WTC11 (cell line): Measurements from ENCODE around the gene CHMP2B. TPM values are rescaled to one million over a fixed set of nuclear protein-coding genes. Genes with fewer than 3 reads are reported as not detected.

Experiments used
- ATAC-seq: fragments of 200-7000 bp; cut with Tn5 transposase; 2 replicates; pipeline ENCODE4 v1.10.0; 2021; ENCODE audit warnings: mild to moderate bottlenecking, moderate library complexity
- CTCF ChIA-PET: fragments of 300-600 bp; sonication (Branson Sonifier 250); formaldehyde crosslinking; loops from one replicate; lab custom pipeline; 2021; ENCODE audit warnings: antibody characterized with exemption; lab: Charles Lee
- POLR2A ChIA-PET: fragments of 350-600 bp; sonication (Branson Sonifier 250); formaldehyde crosslinking; loops from one replicate; lab custom pipeline; 2021; ENCODE audit warnings: antibody characterized with exemption; lab: Charles Lee
- DNase-seq: peaks from one replicate; pipeline ENCODE4 v3.0.0; 2021; ENCODE audit warnings: low spot score
- H3K27ac Mint-ChIP-seq: 2 replicates; pipeline ENCODE4 v1.8.0; 2021; ENCODE audit warnings: mixed read lengths
- H3K27me3 Mint-ChIP-seq: 2 replicates; pipeline ENCODE4 v1.8.0; 2021; ENCODE audit warnings: low read depth, mild to moderate bottlenecking, moderate library complexity, mixed read lengths
- H3K36me3 Mint-ChIP-seq: 2 replicates; pipeline ENCODE4 v1.8.0; 2021; ENCODE audit warnings: mixed read lengths
- H3K4me1 Mint-ChIP-seq: 2 replicates; pipeline ENCODE4 v1.8.0; 2022; ENCODE audit warnings: mixed read lengths
- H3K4me3 Mint-ChIP-seq: 2 replicates; pipeline ENCODE4 v1.8.0; 2021; ENCODE audit warnings: mild to moderate bottlenecking, moderate library complexity, mixed read lengths
- H3K9me3 Mint-ChIP-seq: 2 replicates; pipeline ENCODE4 v1.8.0; 2021; ENCODE audit warnings: mixed read lengths
- ATF3 ChIP-seq: sonication (generic); formaldehyde crosslinking; conservative IDR thresholded peaks from 2 replicates; pipeline ENCODE4 v1.8.1; 2022; ENCODE audit warnings: mild to moderate bottlenecking, missing genetic modification reagents
- CDX4 ChIP-seq: fragments of 250-450 bp; sonication (Bioruptor Pico); IDR thresholded peaks from 2 replicates; pipeline ENCODE4 v1.9.0; 2021; ENCODE audit warnings: moderate library complexity, mild to moderate bottlenecking, inconsistent platforms, borderline replicate concordance
- CREM ChIP-seq: sonication (generic); formaldehyde crosslinking; IDR thresholded peaks from 2 replicates; pipeline ENCODE4 v1.8.1; 2022; ENCODE audit warnings: mild to moderate bottlenecking, missing genetic modification reagents, moderate library complexity
- CTCF ChIP-seq: fragments of 200-600 bp; IDR thresholded peaks from 2 replicates; pipeline ENCODE4 v1.8.0; 2022; ENCODE audit warnings: antibody characterized with exemption
- E2F4 ChIP-seq: sonication (generic); formaldehyde crosslinking; IDR thresholded peaks from 2 replicates; pipeline ENCODE4 v1.8.1; 2022; ENCODE audit warnings: low read depth, mild to moderate bottlenecking, moderate library complexity, missing genetic modification reagents, borderline replicate concordance
- ESRRA ChIP-seq: sonication (generic); formaldehyde crosslinking; IDR thresholded peaks from 2 replicates; pipeline ENCODE4 v1.8.1; 2022; ENCODE audit warnings: mild to moderate bottlenecking, missing genetic modification reagents, borderline replicate concordance
- FOXP4 ChIP-seq: sonication (generic); formaldehyde crosslinking; IDR thresholded peaks from 2 replicates; pipeline ENCODE4 v1.8.0; 2022; ENCODE audit warnings: mild to moderate bottlenecking, missing genetic modification reagents
- GABPB1 ChIP-seq: sonication (generic); formaldehyde crosslinking; IDR thresholded peaks from 2 replicates; pipeline ENCODE4 v1.8.1; 2023; ENCODE audit warnings: mild to moderate bottlenecking, missing genetic modification reagents
- GRHL2 ChIP-seq: fragments of 250-450 bp; sonication (Bioruptor Pico); IDR thresholded peaks from 2 replicates; pipeline ENCODE4 v1.8.0; 2022; ENCODE audit warnings: mild to moderate bottlenecking, moderate library complexity; ENCODE audit not compliant: insufficient replicate concordance, severe bottlenecking
- HMGA2 ChIP-seq: fragments of 250-450 bp; sonication (Bioruptor Pico); IDR thresholded peaks from 2 replicates; pipeline ENCODE4 v1.4.0; 2021; ENCODE audit warnings: mild to moderate bottlenecking, moderate library complexity
- JAZF1 ChIP-seq: fragments of 250-450 bp; sonication (Bioruptor Pico); IDR thresholded peaks from 2 replicates; pipeline ENCODE4 v1.9.0; 2021; ENCODE audit warnings: moderate library complexity, mild to moderate bottlenecking, inconsistent platforms
- JUN ChIP-seq: sonication (generic); formaldehyde crosslinking; IDR thresholded peaks from 2 replicates; pipeline ENCODE4 v1.8.0; 2023; ENCODE audit warnings: mild to moderate bottlenecking, missing genetic modification reagents
- KAT7 ChIP-seq: sonication (generic); formaldehyde crosslinking; IDR thresholded peaks from 2 replicates; pipeline ENCODE4 v1.8.1; 2023; ENCODE audit warnings: missing genetic modification reagents, mild to moderate bottlenecking, borderline replicate concordance
- MXD4 ChIP-seq: fragments of 250-450 bp; sonication (Bioruptor Pico); IDR thresholded peaks from 2 replicates; pipeline ENCODE4 v1.8.0; 2021; ENCODE audit warnings: mild to moderate bottlenecking, moderate library complexity, borderline replicate concordance
- MYBL2 ChIP-seq: sonication (generic); formaldehyde crosslinking; IDR thresholded peaks from 2 replicates; pipeline ENCODE4 v1.8.1; 2023; ENCODE audit warnings: mild to moderate bottlenecking, moderate library complexity, missing genetic modification reagents
- NR1H2 ChIP-seq: sonication (generic); formaldehyde crosslinking; IDR thresholded peaks from 2 replicates; pipeline ENCODE4 v1.9.0; 2021; ENCODE audit warnings: mild to moderate bottlenecking, moderate library complexity, missing genetic modification reagents
- SMAD3 ChIP-seq: sonication (generic); formaldehyde crosslinking; IDR thresholded peaks from 2 replicates; pipeline ENCODE4 v1.8.0; 2022; ENCODE audit warnings: missing genetic modification reagents, mild to moderate bottlenecking, borderline replicate concordance
- SOX15 ChIP-seq: fragments of 250-450 bp; sonication (Bioruptor Pico); IDR thresholded peaks from 2 replicates; pipeline ENCODE4 v1.9.0; 2021; ENCODE audit warnings: mild to moderate bottlenecking
- ZNF317 ChIP-seq: sonication (generic); formaldehyde crosslinking; IDR thresholded peaks from 2 replicates; pipeline ENCODE4 v1.8.1; 2023; ENCODE audit warnings: low read depth, mild to moderate bottlenecking, moderate library complexity, missing genetic modification reagents, borderline replicate concordance
- ZNF532 ChIP-seq: fragments of 250-450 bp; sonication (Bioruptor Pico); IDR thresholded peaks from 2 replicates; pipeline ENCODE4 v1.9.0; 2021; ENCODE audit warnings: mild to moderate bottlenecking, borderline replicate concordance
- ZNF671 ChIP-seq: fragments of 250-450 bp; sonication (Bioruptor Pico); IDR thresholded peaks from 2 replicates; pipeline ENCODE4 v1.8.0; 2021; ENCODE audit warnings: mild to moderate bottlenecking
- total RNA-seq: library from RNA; stranded (reverse); gene quantifications from 3 replicates; pipeline ENCODE4 v1.2.3, GENCODE V29; 2021
- TF ChIP-seq, protein P1 (sequence below): sonication (generic); formaldehyde crosslinking; IDR thresholded peaks from 2 replicates; pipeline ENCODE4 v1.8.0; 2022; ENCODE audit warnings: mild to moderate bottlenecking, missing genetic modification reagents

CHMP2B gene
- total RNA-seq, 1 experiment from 2014 or later: 37.8 TPM

GRCh38 chr3:87269723-87270122 is 42.6 kb downstream of the CHMP2B start (continued):
- TF ChIP-seq GABPB1 (CRISPR knock-in tag) (no peak), NR1H2 (no peak), FOXP4 (CRISPR knock-in tag) (no peak), ZNF671 (no peak)

DNA sequence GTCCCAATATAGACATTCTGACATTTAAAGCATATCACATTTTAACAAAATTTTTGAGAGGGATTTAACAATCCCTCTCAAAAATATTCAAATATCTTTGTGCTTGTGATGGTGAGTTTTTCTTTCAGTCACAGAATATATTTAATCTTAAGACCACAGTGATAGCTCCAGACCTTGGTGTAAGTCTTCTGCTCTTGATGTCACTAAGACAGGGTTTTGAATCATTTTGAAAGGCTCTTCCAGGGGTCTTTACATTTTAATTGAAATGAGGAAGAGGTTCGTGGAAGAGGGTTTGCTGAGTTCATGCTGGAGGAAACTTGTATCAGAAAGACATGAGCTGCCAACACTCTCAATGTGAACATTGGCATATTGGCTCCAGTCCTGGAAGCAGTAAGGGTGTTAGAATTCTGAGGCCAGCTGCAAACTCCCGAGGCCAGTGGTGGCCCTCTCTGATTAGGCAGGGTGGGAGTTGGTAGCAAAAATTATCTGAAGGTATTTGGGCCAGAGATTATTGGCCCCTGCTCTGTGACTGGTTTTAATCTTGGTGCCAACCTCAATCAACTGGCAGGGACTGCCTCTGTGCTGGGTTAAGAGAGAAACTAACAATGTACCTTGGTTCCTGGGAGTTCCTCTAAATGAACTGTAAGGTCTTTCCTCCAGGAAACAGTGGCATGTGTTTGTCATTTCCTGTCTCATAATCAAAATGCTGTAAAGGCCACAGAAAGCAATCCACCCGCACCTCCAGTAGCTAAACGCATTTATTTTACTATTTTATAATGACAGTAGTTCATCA is 44.0 kb downstream of the CHMP2B start:
- CTCF ChIA-PET: interaction anchor here (0.8 to 1.9 kb wide), 4 partner anchors 10 to 80 kb away, joined by 3 to 4 read pairs (median 3); no protein-coding TSS in a partner anchor

DNA sequence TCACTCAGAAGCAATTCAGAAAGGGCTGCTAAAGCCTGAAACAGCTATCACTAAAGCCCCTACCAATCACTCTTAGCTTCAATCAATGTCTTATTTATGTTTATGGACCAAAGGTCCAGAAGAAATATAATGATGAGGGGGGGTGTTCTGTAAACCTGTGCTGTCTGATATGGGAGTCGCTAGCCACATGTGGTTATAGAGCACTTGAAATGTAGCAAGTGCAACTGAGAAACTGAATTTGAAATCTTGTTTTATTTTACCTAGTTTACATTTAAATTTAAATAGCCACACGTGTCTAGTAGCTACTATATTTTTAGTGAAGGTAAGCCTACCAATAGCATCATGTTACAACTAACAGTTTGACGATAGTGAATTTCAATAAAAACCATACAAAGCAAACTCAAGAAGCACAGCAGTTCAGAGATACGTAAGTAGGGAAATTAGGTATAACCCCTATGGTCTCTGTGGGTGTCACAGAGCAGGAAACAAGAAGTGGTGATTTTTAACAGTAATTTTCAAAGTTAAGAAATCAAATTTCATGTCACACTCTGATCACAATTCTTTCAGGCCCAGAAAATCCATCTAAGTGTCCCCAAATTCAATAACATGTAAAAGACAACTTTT is 45.7 kb downstream of the CHMP2B start:
- no peak overlapping the region for H3K27ac Mint-ChIP-seq
- ATAC-seq (no peak), DNase-seq (no peak)
- no peak for TF ChIP-seq ATF3 (CRISPR knock-in tag)
- no peak for TF ChIP-seq ZNF532 (CRISPR knock-in tag)
- no peak for TF ChIP-seq CREM (CRISPR knock-in tag)
- no peak for TF ChIP-seq CTCF
- no peak for TF ChIP-seq KAT7 (CRISPR knock-in tag)
- TF ChIP-seq HMGA2 (CRISPR knock-in tag): no peak
- no peak for TF ChIP-seq SOX15 (CRISPR knock-in tag)
- no peak for TF ChIP-seq JUN (CRISPR knock-in tag)
- TF ChIP-seq ZNF317 (CRISPR knock-in tag): no peak
- no peak for TF ChIP-seq CDX4 (CRISPR knock-in tag)
- POLR2A ChIA-PET: no interaction called here
- H3K4me3 Mint-ChIP-seq: no peak overlapping the region
- no peaks in the 10 kb centered on the region for H3K27me3 Mint-ChIP-seq
- H3K4me1 Mint-ChIP-seq: peaks cover 11% of the 10 kb centered on the region
- CTCF ChIA-PET: no interaction called here
- H3K9me3 Mint-ChIP-seq: no peaks in the 10 kb centered on the region
- no peaks in the 10 kb centered on the region for H3K36me3 Mint-ChIP-seq

More for the DNA sequence above, 44.0 kb downstream of the CHMP2B start:
- no peak overlapping the region for H3K4me3 Mint-ChIP-seq
- POLR2A ChIA-PET: no interaction called here
- no peak overlapping the region for H3K27ac Mint-ChIP-seq
- H3K4me1 Mint-ChIP-seq: peaks cover 11% of the 10 kb centered on the region
- ATAC-seq (no peak), DNase-seq (no peak)
- no peak for TF ChIP-seq JAZF1 (CRISPR knock-in tag)
- TF ChIP-seq E2F4 (CRISPR knock-in tag): no peak
- no peak for TF ChIP-seq GRHL2 (CRISPR knock-in tag)
- TF ChIP-seq ESRRA (CRISPR knock-in tag): no peak
- TF ChIP-seq KAT7 (CRISPR knock-in tag): no peak
- no peak for TF ChIP-seq MYBL2 (CRISPR knock-in tag)
- TF ChIP-seq MXD4 (CRISPR knock-in tag): no peak
- no peak for TF ChIP-seq SMAD3 (CRISPR knock-in tag)
- TF ChIP-seq, protein P1, sequence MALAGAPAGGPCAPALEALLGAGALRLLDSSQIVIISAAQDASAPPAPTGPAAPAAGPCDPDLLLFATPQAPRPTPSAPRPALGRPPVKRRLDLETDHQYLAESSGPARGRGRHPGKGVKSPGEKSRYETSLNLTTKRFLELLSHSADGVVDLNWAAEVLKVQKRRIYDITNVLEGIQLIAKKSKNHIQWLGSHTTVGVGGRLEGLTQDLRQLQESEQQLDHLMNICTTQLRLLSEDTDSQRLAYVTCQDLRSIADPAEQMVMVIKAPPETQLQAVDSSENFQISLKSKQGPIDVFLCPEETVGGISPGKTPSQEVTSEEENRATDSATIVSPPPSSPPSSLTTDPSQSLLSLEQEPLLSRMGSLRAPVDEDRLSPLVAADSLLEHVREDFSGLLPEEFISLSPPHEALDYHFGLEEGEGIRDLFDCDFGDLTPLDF (CRISPR knock-in tag): no peak
- no peaks in the 10 kb centered on the region for H3K36me3 Mint-ChIP-seq
- H3K27me3 Mint-ChIP-seq: no peaks in the 10 kb centered on the region
- no peaks in the 10 kb centered on the region for H3K9me3 Mint-ChIP-seq
